Choroid plexus epithelial cell (primary cell): ENCODE data around the gene FGD4.
A peak's percentile ranks its signal among the peaks of the same experiment; 100 is the strongest.

Source experiments
- DNase-seq: peaks from one replicate; pipeline ENCODE4 v3.0.0-alpha.2; 2010; ENCODE audit warnings: low read depth
- H3K4me3 ChIP-seq: 2 replicates; pipeline ENCODE4 v1.5.1; 2011; ENCODE audit warnings: low read depth, mild to moderate bottlenecking, control low read depth, low read length, moderate library complexity
- CTCF ChIP-seq: conservative IDR thresholded peaks from 2 replicates; pipeline ENCODE4 v1.5.1; 2011; ENCODE audit warnings: low read depth, mild to moderate bottlenecking, control low read depth, inconsistent platforms, low read length, moderate library complexity

The FGD4 gene

GRCh38 chr12:32366714-32367113 is 32.6 kb upstream of the FGD4 start:
- no peak overlapping the region for H3K4me3 ChIP-seq
- no peak for TF ChIP-seq CTCF
- no peak for DNase-seq

- H3K4me3 ChIP-seq = no peak overlapping the region
- TF ChIP-seq CTCF = no peak
- DNase-seq = no peak
Observed at GRCh38 chr12:32367381-32367780, 32.0 kb upstream of the FGD4 start.

- no peak for DNase-seq
- no peak overlapping the region for H3K4me3 ChIP-seq
- TF ChIP-seq CTCF = no peak
Observed at GRCh38 chr12:32369202-32369601, 30.2 kb upstream of the FGD4 start.

GRCh38 chr12:32377344-32378055 is 21.9 kb upstream of the FGD4 start:
- DNase-seq = peak; percentile 19
- TF ChIP-seq CTCF = no peak
- no peak overlapping the region for H3K4me3 ChIP-seq

GRCh38 chr12:32379213-32379612 is 20.1 kb upstream of the FGD4 start:
- no peak for DNase-seq
- no peak overlapping the region for H3K4me3 ChIP-seq
- no peak for TF ChIP-seq CTCF

GRCh38 chr12:32379667-32380066 is 19.7 kb upstream of the FGD4 start:
- TF ChIP-seq CTCF = no peak
- DNase-seq = no peak

GRCh38 chr12:32382226-32382625 is 17.1 kb upstream of the FGD4 start:
- H3K4me3 ChIP-seq = no peak overlapping the region
- TF ChIP-seq CTCF = no peak
- DNase-seq = no peak

More at GRCh38 chr12:32379667-32380066, 19.7 kb upstream of the FGD4 start:
- no peak overlapping the region for H3K4me3 ChIP-seq
